ENCODE measurements around the gene CA10. TPM values are rescaled to one million over a fixed set of nuclear protein-coding genes. Genes with fewer than 3 reads are reported as not detected.

The CA10 gene
- total and polyA plus RNA-seq, 2 donors (not counting 1 experiment from before 2014, with no cell fraction given) = not detected

DNA sequence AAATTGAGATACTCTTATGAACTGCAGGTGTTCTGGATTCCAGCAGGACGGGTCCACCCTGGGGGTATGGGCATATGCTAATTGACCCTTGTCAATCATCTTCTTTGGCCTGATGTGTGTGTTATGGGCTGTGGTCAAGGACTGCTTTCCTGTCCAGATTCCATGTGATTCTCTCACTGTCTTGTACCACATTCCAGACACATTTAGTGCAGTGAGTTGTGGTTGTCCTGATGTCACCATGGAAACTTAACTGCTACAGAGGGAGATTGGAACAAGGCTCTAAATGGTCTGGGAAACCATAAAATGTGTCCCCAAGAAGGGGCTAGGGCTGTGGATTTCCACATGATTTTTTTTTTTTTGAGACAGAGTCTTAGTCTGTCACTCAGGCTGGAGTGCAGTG, 530.7 kb downstream of the CA10 start:
- POLR2A ChIA-PET = no interaction called here
- ATAC-seq (ENCODE audit: low read depth) (no peak), DNase-seq (no peak)
- H3K4me1 ChIP-seq (ENCODE audit: control insufficient read depth in 2 of 2, insufficient read depth in 2 of 2, low read length in 2 of 2) = no peaks in the 10 kb centered on the region
- no peaks in the 10 kb centered on the region for H3K27me3 ChIP-seq (replicated peaks in 1 of 4; ENCODE audit: control extremely low read depth in 1 of 4, control insufficient read depth in 3 of 4, insufficient read depth in 4 of 4, low read length in 3 of 4)
- H3K4me3 Mint-ChIP-seq = no peak overlapping the region
- TF ChIP-seq EZH2 (IDR thresholded peaks at IDR 0.05; ENCODE audit: borderline replicate concordance, insufficient read depth, low read depth, low read length, poor library complexity, severe bottlenecking) = no peak
- TF ChIP-seq, protein P1, sequence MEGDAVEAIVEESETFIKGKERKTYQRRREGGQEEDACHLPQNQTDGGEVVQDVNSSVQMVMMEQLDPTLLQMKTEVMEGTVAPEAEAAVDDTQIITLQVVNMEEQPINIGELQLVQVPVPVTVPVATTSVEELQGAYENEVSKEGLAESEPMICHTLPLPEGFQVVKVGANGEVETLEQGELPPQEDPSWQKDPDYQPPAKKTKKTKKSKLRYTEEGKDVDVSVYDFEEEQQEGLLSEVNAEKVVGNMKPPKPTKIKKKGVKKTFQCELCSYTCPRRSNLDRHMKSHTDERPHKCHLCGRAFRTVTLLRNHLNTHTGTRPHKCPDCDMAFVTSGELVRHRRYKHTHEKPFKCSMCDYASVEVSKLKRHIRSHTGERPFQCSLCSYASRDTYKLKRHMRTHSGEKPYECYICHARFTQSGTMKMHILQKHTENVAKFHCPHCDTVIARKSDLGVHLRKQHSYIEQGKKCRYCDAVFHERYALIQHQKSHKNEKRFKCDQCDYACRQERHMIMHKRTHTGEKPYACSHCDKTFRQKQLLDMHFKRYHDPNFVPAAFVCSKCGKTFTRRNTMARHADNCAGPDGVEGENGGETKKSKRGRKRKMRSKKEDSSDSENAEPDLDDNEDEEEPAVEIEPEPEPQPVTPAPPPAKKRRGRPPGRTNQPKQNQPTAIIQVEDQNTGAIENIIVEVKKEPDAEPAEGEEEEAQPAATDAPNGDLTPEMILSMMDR (IDR thresholded peaks at IDR 0.05) = no peak
- no peak overlapping the region for H3K27ac ChIP-seq (ENCODE audit: low read length in 2 of 2)
- peaks cover 10% of the 10 kb centered on the region for H3K27me3 Mint-ChIP-seq
- CTCF ChIA-PET = no interaction called here
- H3K4me3 ChIP-seq (ENCODE audit: control extremely low read depth in 1 of 5, extremely low read depth in 1 of 5, insufficient read depth in 1 of 5, low read depth in 2 of 5, low read length in 4 of 5) = no peak overlapping the region
- intact Hi-C loops (cut with micrococcal nuclease) = no loop called here
- no peaks in the 10 kb centered on the region for H3K79me2 ChIP-seq (ENCODE audit: control insufficient read depth, insufficient read depth, low read length)
- no CpG with 5 or more reads among the region's 1 CpG for WGBS (ENCODE audit: insufficient coverage)
- H3K36me3 ChIP-seq (replicated peaks in 1 of 2; ENCODE audit: control extremely low read depth in 1 of 2, control insufficient read depth in 1 of 2, extremely low read depth in 1 of 2, insufficient read depth in 2 of 2, low read length in 1 of 2) = no peaks in the 10 kb centered on the region
- H3K9me3 Mint-ChIP-seq (ENCODE audit: insufficient read depth) = peaks cover 6% of the 10 kb centered on the region
- no peak overlapping the region for H2AFZ ChIP-seq (ENCODE audit: insufficient read depth, low read depth, low read length, poor library complexity, severe bottlenecking)
- no peaks in the 10 kb centered on the region for H3K4me1 Mint-ChIP-seq
- no peak overlapping the region for H3K27ac Mint-ChIP-seq
- H3K4me2 ChIP-seq (replicated peaks; ENCODE audit: low read depth, low read length, poor library complexity, severe bottlenecking) = no peak overlapping the region
- no peak overlapping the region for H3K9ac ChIP-seq (ENCODE audit: low read length)
- no peaks in the 10 kb centered on the region for H3K9me3 ChIP-seq (ENCODE audit: control extremely low read depth in 1 of 3, control insufficient read depth in 2 of 3, insufficient read depth in 1 of 3, low read length in 2 of 3)
- no peaks in the 10 kb centered on the region for H4K20me1 ChIP-seq (ENCODE audit: control insufficient read depth, insufficient read depth, low read length, poor library complexity, severe bottlenecking)

DNA sequence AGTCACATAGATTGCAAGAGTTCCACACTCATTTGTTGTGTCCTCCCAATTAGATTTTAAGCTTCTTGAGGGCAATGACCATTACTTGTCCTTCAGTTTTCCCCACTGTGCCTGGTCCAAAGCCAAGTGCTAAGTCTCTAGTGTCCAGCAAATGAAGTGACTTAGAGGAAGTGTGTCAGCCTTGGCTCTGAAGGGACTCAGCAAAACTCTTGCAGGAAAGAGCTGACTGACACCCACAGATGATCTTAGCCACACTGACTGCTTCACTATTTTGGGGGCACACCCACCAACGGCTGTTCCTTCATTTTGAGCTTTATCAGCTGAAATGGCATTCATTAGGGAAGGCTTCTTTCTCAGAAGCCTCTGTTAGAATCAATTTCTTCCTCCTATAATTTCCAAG, 540.0 kb downstream of the CA10 start:
- Mint-ChIP-seq H3K9me3 (ENCODE audit: insufficient read depth) (no peaks in the 10 kb centered on the region), H3K27me3 (peaks cover 26% of the 10 kb centered on the region), H3K27ac (no peak overlapping the region), H3K4me3 (no peak overlapping the region), H3K4me1 (no peaks in the 10 kb centered on the region)
- POLR2A ChIA-PET = no interaction called here
- ATAC-seq (ENCODE audit: low read depth) (no peak), DNase-seq (no peak)
- intact Hi-C loops (cut with micrococcal nuclease) = no loop called here
- H3K4me1 ChIP-seq (ENCODE audit: control insufficient read depth in 2 of 2, insufficient read depth in 2 of 2, low read length in 2 of 2) = no peaks in the 10 kb centered on the region
- no CpG with 5 or more reads among the region's 1 CpG for WGBS (ENCODE audit: insufficient coverage)
- H3K9me3 ChIP-seq (ENCODE audit: control extremely low read depth in 1 of 3, control insufficient read depth in 2 of 3, insufficient read depth in 1 of 3, low read length in 2 of 3) = no peaks in the 10 kb centered on the region
- H3K27ac ChIP-seq (ENCODE audit: low read length in 2 of 2) = no peak overlapping the region
- no peak overlapping the region for H2AFZ ChIP-seq (ENCODE audit: insufficient read depth, low read depth, low read length, poor library complexity, severe bottlenecking)
- H3K4me2 ChIP-seq (replicated peaks; ENCODE audit: low read depth, low read length, poor library complexity, severe bottlenecking) = no peak overlapping the region
- H3K27me3 ChIP-seq (replicated peaks in 1 of 4; ENCODE audit: control extremely low read depth in 1 of 4, control insufficient read depth in 3 of 4, insufficient read depth in 4 of 4, low read length in 3 of 4) = no peaks in the 10 kb centered on the region
- CTCF ChIA-PET = no interaction called here
- H3K79me2 ChIP-seq (ENCODE audit: control insufficient read depth, insufficient read depth, low read length) = no peaks in the 10 kb centered on the region
- no peaks in the 10 kb centered on the region for H4K20me1 ChIP-seq (ENCODE audit: control insufficient read depth, insufficient read depth, low read length, poor library complexity, severe bottlenecking)
- TF ChIP-seq, protein P1 (IDR thresholded peaks at IDR 0.05) = no peak
- TF ChIP-seq EZH2 (IDR thresholded peaks at IDR 0.05; ENCODE audit: borderline replicate concordance, insufficient read depth, low read depth, low read length, poor library complexity, severe bottlenecking) = no peak
- no peak overlapping the region for H3K4me3 ChIP-seq (ENCODE audit: control extremely low read depth in 1 of 5, extremely low read depth in 1 of 5, insufficient read depth in 1 of 5, low read depth in 2 of 5, low read length in 4 of 5)
- no peak overlapping the region for H3K9ac ChIP-seq (ENCODE audit: low read length)
- H3K36me3 ChIP-seq (replicated peaks in 1 of 2; ENCODE audit: control extremely low read depth in 1 of 2, control insufficient read depth in 1 of 2, extremely low read depth in 1 of 2, insufficient read depth in 2 of 2, low read length in 1 of 2) = no peaks in the 10 kb centered on the region
